ENCODE results near the gene TTLL9. TPM values are rescaled to one million over a fixed set of nuclear protein-coding genes. Genes with fewer than 3 reads are reported as not detected.

Gene TTLL9
- total and polyA plus RNA-seq, 12 donors: 0.13 to 0.88 (median 0.23) TPM; not detected in 5

DNA sequence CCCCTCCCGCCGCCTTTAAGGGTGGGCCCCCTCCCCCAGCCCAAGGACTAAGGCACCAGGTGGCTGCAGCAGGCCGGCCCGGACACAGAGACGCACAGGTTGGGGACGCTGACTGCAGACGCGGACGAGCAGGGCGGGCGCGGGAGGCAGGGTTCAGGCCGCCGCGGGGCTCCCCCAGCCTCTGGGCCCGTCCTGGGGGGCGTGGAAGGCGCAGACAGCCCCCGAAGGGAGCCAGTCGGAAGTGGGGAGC is 9.4 kb upstream of the TTLL9 start:
- Histone ChIP-seq H3K4me3 (peak overlapping the region in 2 of 4 donors; percentile 43 to 83), H3K4me1 (replicated peaks in 1 of 2) (peaks cover 14 to 20% of the 10 kb centered on the region in 2 donors), H3K27me3 (no peaks in the 10 kb centered on the region), H3K27ac (peak overlapping the region in 1 of 5 donors; percentile 34), H3K9me3 (replicated peaks in 1 of 3) (no peaks in the 10 kb centered on the region), H3K36me3 (replicated peaks in 1 of 2) (no peaks in the 10 kb centered on the region)
- TF ChIP-seq, protein P1, sequence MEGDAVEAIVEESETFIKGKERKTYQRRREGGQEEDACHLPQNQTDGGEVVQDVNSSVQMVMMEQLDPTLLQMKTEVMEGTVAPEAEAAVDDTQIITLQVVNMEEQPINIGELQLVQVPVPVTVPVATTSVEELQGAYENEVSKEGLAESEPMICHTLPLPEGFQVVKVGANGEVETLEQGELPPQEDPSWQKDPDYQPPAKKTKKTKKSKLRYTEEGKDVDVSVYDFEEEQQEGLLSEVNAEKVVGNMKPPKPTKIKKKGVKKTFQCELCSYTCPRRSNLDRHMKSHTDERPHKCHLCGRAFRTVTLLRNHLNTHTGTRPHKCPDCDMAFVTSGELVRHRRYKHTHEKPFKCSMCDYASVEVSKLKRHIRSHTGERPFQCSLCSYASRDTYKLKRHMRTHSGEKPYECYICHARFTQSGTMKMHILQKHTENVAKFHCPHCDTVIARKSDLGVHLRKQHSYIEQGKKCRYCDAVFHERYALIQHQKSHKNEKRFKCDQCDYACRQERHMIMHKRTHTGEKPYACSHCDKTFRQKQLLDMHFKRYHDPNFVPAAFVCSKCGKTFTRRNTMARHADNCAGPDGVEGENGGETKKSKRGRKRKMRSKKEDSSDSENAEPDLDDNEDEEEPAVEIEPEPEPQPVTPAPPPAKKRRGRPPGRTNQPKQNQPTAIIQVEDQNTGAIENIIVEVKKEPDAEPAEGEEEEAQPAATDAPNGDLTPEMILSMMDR (IDR thresholded peaks at IDR 0.05): no peak
- TF ChIP-seq POLR2A (IDR thresholded peaks at IDR 0.05): no peak
- DNase-seq: peak in 2 of 7 donors; percentile 23 to 34
- intact Hi-C loops (cut with DNase I): no loop called here
- 0% methylated on average over 6 to 20 of the region's 20 CpGs for WGBS, 4 donors

DNA sequence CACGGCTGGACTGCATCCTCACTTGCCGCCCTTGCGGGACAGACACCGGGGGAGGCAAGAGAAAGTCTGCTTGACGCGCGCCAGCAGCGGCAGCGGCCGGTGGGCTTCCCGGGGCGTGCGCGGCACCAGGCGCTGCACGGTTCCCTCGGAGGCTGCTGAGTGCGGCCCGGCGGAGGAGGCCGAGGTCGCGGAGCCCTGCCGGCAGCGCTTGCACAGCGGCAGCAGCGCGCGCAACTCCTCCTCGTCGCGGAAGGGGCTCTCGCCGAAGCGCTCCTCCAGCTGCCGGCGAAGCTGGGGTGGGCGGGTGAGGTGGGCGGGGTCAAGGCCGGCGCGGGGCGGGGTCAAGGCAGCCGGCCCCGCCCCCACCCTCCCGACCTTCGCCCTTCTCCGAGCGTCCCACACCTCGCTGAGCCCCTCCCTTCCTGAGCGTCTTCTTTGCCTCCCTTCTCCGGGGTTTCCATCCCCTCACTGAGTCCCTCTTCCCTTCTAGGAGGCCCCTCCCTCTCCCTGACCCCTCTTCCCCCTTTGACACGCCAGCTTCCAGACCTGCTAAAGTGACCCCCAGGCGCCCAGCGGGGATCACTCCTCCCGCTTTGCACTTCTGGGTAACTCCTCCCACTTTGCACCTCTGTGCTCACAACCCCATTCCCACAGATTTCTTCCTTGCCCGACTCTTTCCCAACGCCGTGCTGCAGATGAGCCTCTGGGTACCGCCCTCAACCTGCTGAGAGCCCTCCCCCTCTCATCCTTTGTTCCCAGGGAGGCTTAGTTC is 8.9 kb upstream of the TTLL9 start:
- Histone ChIP-seq H3K4me3 (peak overlapping the region in 2 of 4 donors; percentile 43 to 83), H3K27me3 (no peaks in the 10 kb centered on the region), H3K4me1 (replicated peaks in 1 of 2) (peaks cover 14 to 20% of the 10 kb centered on the region in 2 donors), H3K9me3 (replicated peaks in 1 of 3) (no peaks in the 10 kb centered on the region), H3K36me3 (replicated peaks in 1 of 2) (no peaks in the 10 kb centered on the region), H3K27ac (peak overlapping the region in 1 of 5 donors; percentile 34)
- TF ChIP-seq, protein P1 (IDR thresholded peaks at IDR 0.05): no peak
- TF ChIP-seq POLR2A (IDR thresholded peaks at IDR 0.05): no peak
- DNase-seq: peak in 6 of 7 donors; percentile 49 to 66 (median 52)
- WGBS, 4 donors: 4 to 16% (median 9%) methylated on average over 10 to 60 of the region's 60 CpGs
- intact Hi-C loops (cut with DNase I): no loop called here

DNA sequence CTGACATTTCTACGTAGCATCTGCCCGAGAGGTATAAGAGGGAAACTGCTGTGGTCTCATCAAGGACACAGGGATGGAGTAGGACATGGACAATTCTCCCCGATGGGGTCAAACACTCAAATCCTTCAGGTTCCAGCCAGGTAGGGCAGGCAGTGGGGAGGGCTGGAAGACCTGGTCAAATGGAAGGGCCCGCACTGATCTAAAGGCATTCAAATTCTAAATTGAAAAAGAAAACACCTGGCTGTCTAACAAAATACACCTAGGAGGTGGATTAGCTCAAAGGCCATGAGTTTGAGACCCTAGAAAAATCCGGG is 8.3 kb upstream of the TTLL9 start:
- 61 to 65% (median 62%) methylated on average over 5 of the region's 5 CpGs for WGBS, 4 donors
- Histone ChIP-seq H3K9me3 (replicated peaks in 1 of 3) (no peaks in the 10 kb centered on the region), H3K27ac (peak overlapping the region in 1 of 5 donors; percentile 7), H3K4me3 (no peak overlapping the region), H3K4me1 (replicated peaks in 1 of 2) (peaks cover 14 to 20% of the 10 kb centered on the region in 2 donors), H3K36me3 (replicated peaks in 1 of 2) (no peaks in the 10 kb centered on the region), H3K27me3 (no peaks in the 10 kb centered on the region)
- TF ChIP-seq, protein P1 (IDR thresholded peaks at IDR 0.05): no peak
- no peak for TF ChIP-seq POLR2A (IDR thresholded peaks at IDR 0.05)
- DNase-seq: no peak
- intact Hi-C loops (cut with DNase I): no loop called here

DNA sequence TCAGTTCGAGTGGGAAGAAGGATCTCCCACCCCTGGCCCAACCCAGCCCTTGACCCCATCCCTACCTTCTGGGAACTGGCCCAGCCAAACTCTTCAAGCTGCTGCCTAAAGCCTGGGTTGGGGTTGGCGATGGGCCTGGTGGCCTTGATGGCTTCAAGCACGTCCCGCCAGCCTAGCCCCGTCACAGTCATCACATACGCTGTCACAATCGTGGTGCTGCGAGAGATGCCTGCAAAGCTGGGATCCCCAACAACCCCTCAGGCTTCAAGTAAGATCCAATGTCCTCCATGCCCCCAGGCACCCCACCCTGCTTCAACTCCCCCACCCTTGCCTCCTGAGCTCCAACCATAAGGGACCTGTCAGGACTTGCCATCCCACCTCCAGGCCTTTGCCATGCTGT is 7.9 kb upstream of the TTLL9 start:
- peak; percentile 48 to 79 (median 64) for DNase-seq
- H3K27me3 ChIP-seq: no peaks in the 10 kb centered on the region
- no peak for TF ChIP-seq POLR2A (IDR thresholded peaks at IDR 0.05)
- TF ChIP-seq, protein P1 (IDR thresholded peaks at IDR 0.05): no peak
- peaks cover 14 to 20% of the 10 kb centered on the region in 2 donors for H3K4me1 ChIP-seq (replicated peaks in 1 of 2)
- WGBS, 4 donors: 43 to 53% (median 50%) methylated on average over 6 to 8 of the region's 8 CpGs
- H3K9me3 ChIP-seq (replicated peaks in 1 of 3): no peaks in the 10 kb centered on the region
- no peak overlapping the region for H3K4me3 ChIP-seq
- no peaks in the 10 kb centered on the region for H3K36me3 ChIP-seq (replicated peaks in 1 of 2)
- intact Hi-C loops (cut with DNase I): no loop called here
- H3K27ac ChIP-seq: no peak overlapping the region

All from adrenal gland (tissue), 12 donors.